ENCODE results near the gene FMN2.
A peak's percentile ranks its signal among the peaks of the same experiment; 100 is the strongest.

Gene FMN2

GRCh38 chr1:240091614-240092300, at the start of gene FMN2 (continued):
- peak; percentile 64; the same call in 1 of the 2 replicates for TF ChIP-seq HIC1 (tag by site-specific recombination; IDR thresholded peaks at IDR 0.05)
- no peak for TF ChIP-seq ZNF157 (tag by site-specific recombination; IDR thresholded peaks at IDR 0.05)
- TF ChIP-seq ZNF792 (tag by site-specific recombination; IDR thresholded peaks at IDR 0.05), result no peak
- peak; percentile 88 for TF ChIP-seq PBX3 (CRISPR knock-in tag; IDR thresholded peaks at IDR 0.05)
- TF ChIP-seq MYNN (tag by site-specific recombination; IDR thresholded peaks at IDR 0.05; ENCODE audit: borderline replicate concordance), result no peak
- TF ChIP-seq ZNF580 (tag by site-specific recombination; IDR thresholded peaks at IDR 0.05), result no peak
- TF ChIP-seq ZNF626 (tag by site-specific recombination; IDR thresholded peaks at IDR 0.05), result peak; percentile 72; the same call in 1 of the 2 replicates
- no peak for TF ChIP-seq ZNF133 (tag by site-specific recombination; IDR thresholded peaks at IDR 0.05)
- TF ChIP-seq ZNF660 (tag by site-specific recombination; IDR thresholded peaks at IDR 0.05), result peak; percentile 91
- TF ChIP-seq KLF10 (tag by site-specific recombination; IDR thresholded peaks at IDR 0.05), result peak; percentile 78
- no peak for TF ChIP-seq ZNF169 (tag by site-specific recombination; IDR thresholded peaks at IDR 0.05)
- no peak for TF ChIP-seq GLI2 (tag by site-specific recombination; IDR thresholded peaks at IDR 0.05; ENCODE audit: borderline replicate concordance, low read depth)
- TF ChIP-seq SCRT2 (tag by site-specific recombination; IDR thresholded peaks at IDR 0.05), result no peak
- no peak for TF ChIP-seq ZSCAN18 (tag by site-specific recombination; IDR thresholded peaks at IDR 0.05)
- TF ChIP-seq ZSCAN4 (tag by site-specific recombination; IDR thresholded peaks at IDR 0.05), result no peak
- no peak for TF ChIP-seq ZNF670 (tag by site-specific recombination; IDR thresholded peaks at IDR 0.05; ENCODE audit: low read depth)
- TF ChIP-seq KLF8 (tag by site-specific recombination; IDR thresholded peaks at IDR 0.05), result peak; percentile 59; the same call in 1 of the 2 replicates
- no peak for TF ChIP-seq BCL6B (tag by site-specific recombination; IDR thresholded peaks at IDR 0.05)
- no peak for TF ChIP-seq PRDM1 (tag by site-specific recombination; IDR thresholded peaks at IDR 0.05)
- no peak for TF ChIP-seq ZNF544 (tag by site-specific recombination; IDR thresholded peaks at IDR 0.05)
- TF ChIP-seq, protein P1, sequence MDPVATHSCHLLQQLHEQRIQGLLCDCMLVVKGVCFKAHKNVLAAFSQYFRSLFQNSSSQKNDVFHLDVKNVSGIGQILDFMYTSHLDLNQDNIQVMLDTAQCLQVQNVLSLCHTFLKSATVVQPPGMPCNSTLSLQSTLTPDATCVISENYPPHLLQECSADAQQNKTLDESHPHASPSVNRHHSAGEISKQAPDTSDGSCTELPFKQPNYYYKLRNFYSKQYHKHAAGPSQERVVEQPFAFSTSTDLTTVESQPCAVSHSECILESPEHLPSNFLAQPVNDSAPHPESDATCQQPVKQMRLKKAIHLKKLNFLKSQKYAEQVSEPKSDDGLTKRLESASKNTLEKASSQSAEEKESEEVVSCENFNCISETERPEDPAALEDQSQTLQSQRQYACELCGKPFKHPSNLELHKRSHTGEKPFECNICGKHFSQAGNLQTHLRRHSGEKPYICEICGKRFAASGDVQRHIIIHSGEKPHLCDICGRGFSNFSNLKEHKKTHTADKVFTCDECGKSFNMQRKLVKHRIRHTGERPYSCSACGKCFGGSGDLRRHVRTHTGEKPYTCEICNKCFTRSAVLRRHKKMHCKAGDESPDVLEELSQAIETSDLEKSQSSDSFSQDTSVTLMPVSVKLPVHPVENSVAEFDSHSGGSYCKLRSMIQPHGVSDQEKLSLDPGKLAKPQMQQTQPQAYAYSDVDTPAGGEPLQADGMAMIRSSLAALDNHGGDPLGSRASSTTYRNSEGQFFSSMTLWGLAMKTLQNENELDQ (tag by site-specific recombination; IDR thresholded peaks at IDR 0.05; ENCODE audit: low read depth), result no peak
